ENCODE data around the gene RADIL.
A peak's percentile ranks its signal among the peaks of the same experiment; 100 is the strongest.
"Not testable (repeated sequence)": the region's sequence is repeated elsewhere in the genome, so short reads cannot be mapped to it uniquely, and the experiment has no call there.

RADIL gene

DNA sequence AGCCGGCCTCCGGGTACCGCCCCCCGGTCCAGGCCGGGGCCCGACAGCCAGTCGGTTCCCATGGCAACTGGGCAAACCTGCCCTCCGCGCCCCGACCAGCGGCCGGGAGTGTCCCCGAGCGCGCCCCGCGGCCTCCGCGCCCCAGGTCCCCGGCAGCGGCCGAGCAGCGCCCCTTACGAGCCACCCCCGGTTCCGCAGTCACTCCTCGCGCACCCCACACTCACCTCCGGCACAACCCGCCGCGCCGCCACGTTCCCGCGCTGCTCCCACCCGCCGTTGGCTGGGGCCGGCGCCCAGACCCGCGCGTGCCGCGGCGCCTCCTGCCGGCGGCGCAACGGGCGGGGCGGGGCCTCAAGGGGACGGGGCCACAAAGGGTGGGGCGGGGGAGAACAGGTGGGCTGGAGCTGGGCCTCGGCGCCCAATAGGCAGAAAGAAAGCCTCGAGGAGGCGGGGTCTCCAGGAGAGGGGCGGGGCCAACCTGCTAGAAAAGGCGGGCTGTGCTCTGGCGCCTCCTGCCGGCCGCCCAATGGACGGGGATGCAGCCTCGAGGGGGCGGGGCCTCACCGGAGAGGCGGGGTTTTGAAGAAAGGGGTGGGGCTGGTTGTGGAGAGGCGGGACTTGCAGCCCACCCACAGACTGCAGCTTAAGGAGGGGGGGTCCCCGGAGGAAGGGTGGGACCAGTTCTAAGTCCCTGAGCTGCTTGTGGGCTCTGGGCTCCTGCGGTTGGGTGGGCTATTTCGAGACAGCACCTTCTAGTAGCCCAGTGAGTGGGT is at the start of gene RADIL:
Gene RADIL (minus strand): TSS at position 345 of the 773 bp plus-strand sequence. CDS start 5,577 bp downstream, outside the sequence.
- DNase-seq = peak; percentile 22 to 43

DNA sequence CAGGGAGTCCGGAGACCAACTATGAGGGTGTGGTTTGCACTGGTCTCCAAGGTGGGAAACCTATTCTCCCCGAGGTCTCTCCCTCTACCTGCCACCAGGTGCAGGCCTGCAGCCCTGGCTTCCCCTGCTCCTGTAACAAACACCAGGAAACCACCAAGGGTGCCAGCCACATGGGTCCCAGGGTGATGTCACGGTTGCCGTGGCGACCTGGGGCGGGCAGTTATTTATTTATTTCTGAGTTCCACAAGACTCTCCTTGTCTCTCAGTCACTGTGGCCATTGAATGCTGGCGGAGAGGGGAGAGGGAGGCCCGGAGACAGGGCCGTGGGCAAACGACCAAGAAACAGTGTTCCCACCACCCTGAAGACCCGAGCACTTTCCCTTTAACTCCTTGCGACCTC is 48.4 kb upstream of the RADIL start:
- no peak for DNase-seq

GRCh38 chr7:4929005-4929404 is 45.5 kb upstream of the RADIL start:
- DNase-seq = no peak

DNA sequence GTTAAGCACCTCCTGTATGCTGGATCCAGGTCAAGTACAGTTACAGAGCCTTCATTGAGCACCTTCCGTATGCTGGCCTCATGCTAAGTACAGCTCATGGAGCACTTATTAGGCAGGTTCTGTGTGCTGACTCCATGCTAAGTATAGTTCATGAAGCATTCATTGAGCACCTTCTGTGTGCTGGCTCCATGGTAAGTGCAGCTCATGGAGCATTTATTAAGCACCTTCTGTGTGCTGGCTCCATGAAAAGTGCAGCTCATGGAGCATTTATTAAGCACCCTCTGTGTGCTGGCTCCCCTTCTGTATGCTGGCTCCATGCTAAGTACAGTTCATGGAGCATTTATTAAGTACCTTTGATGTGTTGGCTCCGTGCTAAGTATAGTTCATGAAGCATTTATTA is 44.9 kb upstream of the RADIL start:
- no peak for DNase-seq

- DNase-seq = no peak
Observed at GRCh38 chr7:4919969-4920766, 36.7 kb upstream of the RADIL start.

GRCh38 chr7:4916113-4916512 is 32.6 kb upstream of the RADIL start:
- no peak for DNase-seq

- no peak for DNase-seq
Observed at GRCh38 chr7:4911111-4911828, 27.8 kb upstream of the RADIL start.

DNA sequence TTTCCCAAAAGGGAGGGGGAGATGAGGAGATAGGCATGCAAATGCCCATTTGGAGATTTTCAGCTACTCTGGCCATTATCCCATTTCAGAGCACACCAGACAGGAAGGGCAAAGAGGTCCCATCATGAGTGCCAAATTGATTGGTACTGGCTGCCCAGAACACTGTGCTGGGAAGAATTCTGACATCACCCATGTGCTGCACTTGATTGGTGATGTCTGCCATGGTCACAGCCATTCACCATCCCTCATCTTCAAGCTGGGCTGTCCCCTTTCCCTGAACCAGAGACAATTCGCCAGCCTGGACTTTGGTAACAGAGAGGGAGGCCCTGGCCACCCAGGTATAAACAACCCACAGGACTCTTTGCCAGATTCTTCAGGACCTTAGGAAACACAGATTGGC is 23.2 kb upstream of the RADIL start:
- no peak for DNase-seq

DNA sequence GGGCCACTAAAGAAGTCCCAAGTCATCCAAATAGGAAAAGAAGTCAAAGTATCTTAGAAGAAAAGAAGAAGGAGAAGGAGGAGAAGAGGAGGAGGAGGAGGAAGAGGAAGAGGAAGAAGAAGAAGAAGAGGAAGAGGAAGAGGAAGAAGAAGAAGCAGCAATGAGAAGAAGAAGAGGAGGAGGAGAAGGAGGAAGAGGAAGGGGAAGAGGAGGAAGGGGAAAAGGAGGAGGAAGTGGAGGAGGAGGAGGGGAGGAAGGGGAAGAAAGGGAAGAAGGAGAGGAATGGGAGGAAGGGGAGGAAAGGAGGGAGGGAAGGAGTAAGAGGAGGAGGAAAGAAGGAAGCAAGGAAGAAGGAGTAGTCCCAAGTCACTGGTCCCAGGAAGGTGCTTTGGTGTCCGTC is 21.7 kb upstream of the RADIL start:
- no peak for DNase-seq

DNA sequence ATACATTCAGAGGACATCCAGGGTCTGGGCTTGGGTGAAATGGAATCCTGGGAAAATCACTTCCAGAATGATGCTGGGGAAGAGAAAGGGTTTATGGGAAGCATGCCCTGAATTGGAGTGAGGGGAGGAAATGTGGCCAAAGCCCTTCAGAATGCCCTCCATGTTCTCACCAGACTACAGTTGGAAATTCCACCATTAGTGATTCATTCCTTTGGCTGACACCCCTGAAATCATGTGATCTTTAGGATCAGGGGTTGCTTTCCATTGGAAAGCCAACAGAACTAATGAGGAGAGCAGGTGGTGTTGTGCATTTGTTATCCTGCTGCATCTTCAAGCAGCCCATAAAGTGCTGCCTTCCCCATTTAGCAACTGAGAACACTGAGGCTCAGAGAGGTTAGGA is 20.8 kb upstream of the RADIL start:
- DNase-seq = no peak

- DNase-seq = no peak
Observed at GRCh38 chr7:4895766-4896165, 12.2 kb upstream of the RADIL start.

DNA sequence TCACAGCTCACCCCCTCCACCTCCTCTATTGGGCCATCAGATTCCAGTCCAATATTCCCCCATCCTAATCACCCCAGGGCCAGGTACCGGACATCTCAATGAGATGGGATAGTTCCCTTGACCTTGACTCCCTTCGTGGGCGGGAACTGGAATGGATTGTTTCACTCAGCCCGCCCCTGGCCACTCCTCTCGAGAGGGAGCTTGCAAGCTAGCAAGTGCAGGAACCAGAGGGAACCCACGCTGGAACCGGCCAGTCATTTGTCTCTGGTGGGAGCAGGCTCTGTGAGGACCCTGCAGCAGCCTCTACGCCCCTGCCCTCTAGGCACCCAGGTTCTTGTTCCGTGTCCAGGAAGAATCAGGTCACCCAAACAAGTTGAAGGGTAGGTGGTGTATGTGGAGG is 11.0 kb upstream of the RADIL start:
- no peak for DNase-seq

- no peak for DNase-seq
Observed at GRCh38 chr7:4893929-4894475, 10.5 kb upstream of the RADIL start.

- not testable (repeated sequence) for DNase-seq
Observed at GRCh38 chr7:4893188-4893587, 9.7 kb upstream of the RADIL start.

DNA sequence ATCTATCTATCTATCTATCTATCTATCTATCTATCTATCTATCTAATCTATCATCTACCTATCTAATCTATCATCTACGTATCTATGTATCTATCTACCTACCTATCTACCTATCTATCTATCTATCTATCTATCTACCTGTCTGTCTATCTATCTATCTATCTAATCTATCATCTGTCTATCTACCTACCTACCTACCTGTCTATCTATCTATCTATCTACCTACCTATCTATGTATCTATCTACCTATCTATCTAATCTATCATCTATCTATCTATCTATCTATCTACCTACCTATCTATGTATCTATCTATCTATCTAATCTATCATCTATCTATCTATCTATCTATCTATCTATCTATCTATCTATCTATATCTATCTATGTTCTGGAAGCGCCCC is 8.0 kb upstream of the RADIL start:
- DNase-seq = not testable (repeated sequence)

- DNase-seq = no peak
Observed at GRCh38 chr7:4889682-4890081, 6.2 kb upstream of the RADIL start.

DNA sequence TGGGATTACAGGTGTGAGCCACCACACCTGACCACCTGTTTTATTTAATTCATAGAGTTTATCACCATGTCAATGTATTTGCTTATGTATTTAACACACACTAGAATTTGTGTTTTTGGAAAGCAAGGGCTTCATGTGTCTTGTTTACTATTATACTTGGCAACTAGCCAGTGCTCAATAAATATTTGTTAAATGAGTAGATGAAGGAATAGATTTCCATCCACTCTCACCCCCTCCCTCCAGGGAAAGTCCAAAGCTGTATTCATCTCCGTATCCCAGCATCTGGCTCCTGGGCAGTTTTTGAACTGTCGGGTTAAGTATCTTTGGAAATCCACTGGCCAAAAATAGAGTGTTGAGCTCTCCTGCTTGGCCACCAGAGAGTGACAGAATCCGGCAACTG is 4.6 kb upstream of the RADIL start:
- no peak for DNase-seq

DNA sequence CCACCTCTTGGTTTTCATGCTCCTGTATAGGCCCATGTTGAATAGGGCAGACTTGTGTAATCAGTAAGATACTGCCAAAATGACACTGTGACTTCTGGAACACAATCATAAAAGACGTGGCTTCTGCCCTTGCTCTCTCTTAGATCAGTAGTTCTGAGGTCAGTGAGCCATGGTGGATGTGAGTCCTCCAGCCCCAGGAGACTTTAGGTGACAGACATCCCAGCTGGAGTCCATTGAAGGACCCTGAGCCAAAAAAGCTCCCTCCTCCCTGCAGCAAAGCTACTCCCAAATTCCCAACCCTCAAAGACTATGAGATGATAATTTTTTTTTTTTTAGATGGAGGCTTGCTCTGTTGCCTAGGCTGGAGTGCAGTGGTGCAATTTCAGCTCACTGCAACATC is 3.2 kb upstream of the RADIL start:
- no peak for DNase-seq

- no peak for DNase-seq
Observed at GRCh38 chr7:4885317-4885807, 1.8 kb upstream of the RADIL start.

DNA sequence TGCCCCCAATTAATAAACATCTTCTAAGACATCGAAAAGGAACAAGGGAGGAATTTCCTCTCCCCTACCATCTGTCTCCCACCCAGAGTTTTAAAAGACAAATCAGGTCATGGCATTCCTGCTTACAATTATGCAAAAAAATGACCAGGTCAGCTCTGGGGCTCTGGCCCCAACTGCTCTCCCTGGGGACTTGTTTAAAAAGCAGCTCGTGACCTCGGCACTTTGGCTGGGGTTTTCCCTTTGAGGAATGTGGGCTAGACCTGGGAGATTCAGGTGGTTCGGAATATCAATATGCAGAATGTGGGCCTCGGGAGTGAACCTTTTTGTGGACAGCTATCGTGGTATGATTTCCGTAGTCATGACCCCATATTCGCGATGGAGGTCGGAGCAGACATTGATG is 648 bp upstream of the RADIL start:
- DNase-seq = no peak

DNA sequence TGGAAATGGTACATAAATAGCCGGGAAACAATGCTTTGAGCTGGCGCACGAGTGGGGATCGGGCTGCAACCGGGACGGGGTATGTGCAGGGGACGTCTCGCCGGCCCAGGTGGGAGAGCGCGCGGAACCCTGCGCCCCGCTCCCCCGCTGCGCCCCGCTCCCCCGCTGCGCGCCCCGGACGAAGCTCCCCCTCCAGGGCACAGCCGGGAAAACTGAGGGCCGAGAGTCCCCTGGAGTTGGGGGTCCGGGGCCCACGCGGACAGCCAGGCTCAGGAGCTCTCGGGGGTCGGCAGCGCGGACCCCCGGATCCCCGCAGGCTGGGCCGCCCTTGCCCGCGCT is 514 bp downstream of the RADIL start:
- no peak for DNase-seq

DNA sequence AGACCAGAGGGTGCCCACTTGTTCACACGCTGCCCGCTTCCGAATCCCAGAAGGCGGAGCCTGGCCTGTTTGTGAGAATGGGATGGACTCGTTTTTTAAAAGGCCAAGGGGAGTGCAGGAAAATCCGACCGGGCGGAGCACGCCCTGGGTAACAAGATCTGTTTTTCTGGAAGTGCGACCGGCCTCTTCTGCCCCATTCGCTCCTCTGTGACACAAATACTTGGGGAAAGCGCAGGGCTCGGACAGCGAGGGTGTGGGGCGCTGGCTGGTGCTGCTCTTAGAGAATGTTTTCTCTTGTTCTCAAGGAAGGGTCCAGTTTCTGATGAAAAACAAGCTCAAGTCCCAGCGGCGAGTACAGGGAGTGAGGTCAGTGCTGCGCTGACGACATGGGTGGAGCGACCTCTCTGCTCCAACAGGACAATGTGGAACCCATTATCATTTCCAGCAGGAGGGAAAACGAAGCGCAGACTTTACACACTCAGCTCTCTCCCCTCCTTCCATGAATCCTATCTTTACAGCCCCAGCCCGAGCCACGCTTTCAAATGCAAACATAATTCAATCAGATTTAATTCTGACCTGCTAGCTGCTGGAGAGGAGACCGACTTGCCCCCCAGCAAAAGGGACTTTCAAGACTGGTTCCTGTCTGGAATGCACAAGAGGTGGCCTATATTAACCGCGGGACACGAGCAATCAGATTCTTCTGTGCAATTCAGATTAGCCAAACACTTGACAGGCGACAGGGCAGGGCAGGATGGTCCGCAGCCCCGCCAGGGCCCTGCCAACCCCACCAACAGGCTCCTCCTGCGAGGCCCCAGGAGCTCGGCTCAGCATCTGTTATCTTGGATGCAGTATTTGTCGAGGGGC is 1.1 kb downstream of the RADIL start:
- no peak for DNase-seq

All from bone marrow (tissue), 2 donors.